H1 (cell line): ENCODE data around the gene STX8. TPM values are rescaled to one million over a fixed set of nuclear protein-coding genes. Genes with fewer than 3 reads are reported as not detected.

Source experiments
- MAX ChIP-seq: IDR thresholded peaks from 2 replicates; pipeline ENCODE4 v1.6.1; 2012; ENCODE audit warnings: inconsistent platforms
- polyA plus RNA-seq, 7 experiments: library from polyadenylated mRNA; depleted of rRNA in 3 of 7; stranded (reverse) in 5 of 7; unstranded in 2 of 7; fragments of >200 nt in 5 of 7; fragments of 200-250 nt in 2 of 7; gene quantifications; 1 replicate in 5 of 7; 2 replicates in 1 of 7; 4 replicates in 1 of 7; pipeline versions ENCODE4 v1.2.1 to v1.2.3, GENCODE V29; 2011 to 2013; ENCODE audit warnings: missing spikeins in 2 of 7, mixed read lengths in 2 of 7
- total RNA-seq: library from RNA; stranded (reverse); fragmentation: NEBNext Ultra II Directional; extraction: Animal tissue kit (Norgen Biotek cat#: 25700); gene quantifications from 2 replicates; pipeline ENCODE4 v1.2.1, GENCODE V29; 2021

The STX8 gene
- total and polyA plus RNA-seq, 2 of the 8 experiments (the other 6 are each of a cell fraction or from before 2014, with no cell fraction given): 22.8 to 42.5 TPM

- TF ChIP-seq MAX: no peak
- TF ChIP-seq, all 59 proteins: peak for 0
Measured at GRCh38 chr17:9346296-9346926, 229.2 kb downstream of the STX8 start (continued).
